GM20000 (cell line): Measurements from ENCODE around the gene AARS1.

ENCODE experiments used
- DNase-seq: peaks from one replicate; pipeline ENCODE4 v3.0.0; 2012; ENCODE audit warnings: low spot score
- TF ChIP-seq, protein P1 (sequence below): IDR thresholded peaks from 2 replicates; pipeline ENCODE4 v1.5.1; 2012; ENCODE audit warnings: mild to moderate bottlenecking, control low read depth; ENCODE audit errors: extremely low read depth, missing control alignments

The AARS1 gene

DNA sequence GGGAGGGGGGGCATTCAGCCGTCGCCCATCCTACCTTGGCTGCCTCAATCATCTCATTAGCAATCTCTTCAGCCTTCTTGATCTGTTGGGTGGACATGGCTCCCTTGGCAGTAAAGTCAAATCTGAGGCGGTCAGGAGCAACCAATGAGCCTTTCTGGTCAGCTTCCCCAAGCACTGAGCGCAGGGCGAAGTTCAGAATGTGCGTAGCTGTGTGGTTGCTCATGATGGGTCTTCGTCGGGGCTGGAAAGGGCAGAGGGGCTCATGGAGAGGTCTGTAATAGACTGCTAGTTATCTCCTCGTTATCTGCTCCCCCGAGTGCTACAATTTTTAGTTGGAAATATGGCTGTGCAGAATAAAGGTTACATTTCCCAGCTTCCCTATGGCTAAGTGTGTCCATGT is 30.4 kb downstream of the AARS1 start:
- TF ChIP-seq, protein P1, sequence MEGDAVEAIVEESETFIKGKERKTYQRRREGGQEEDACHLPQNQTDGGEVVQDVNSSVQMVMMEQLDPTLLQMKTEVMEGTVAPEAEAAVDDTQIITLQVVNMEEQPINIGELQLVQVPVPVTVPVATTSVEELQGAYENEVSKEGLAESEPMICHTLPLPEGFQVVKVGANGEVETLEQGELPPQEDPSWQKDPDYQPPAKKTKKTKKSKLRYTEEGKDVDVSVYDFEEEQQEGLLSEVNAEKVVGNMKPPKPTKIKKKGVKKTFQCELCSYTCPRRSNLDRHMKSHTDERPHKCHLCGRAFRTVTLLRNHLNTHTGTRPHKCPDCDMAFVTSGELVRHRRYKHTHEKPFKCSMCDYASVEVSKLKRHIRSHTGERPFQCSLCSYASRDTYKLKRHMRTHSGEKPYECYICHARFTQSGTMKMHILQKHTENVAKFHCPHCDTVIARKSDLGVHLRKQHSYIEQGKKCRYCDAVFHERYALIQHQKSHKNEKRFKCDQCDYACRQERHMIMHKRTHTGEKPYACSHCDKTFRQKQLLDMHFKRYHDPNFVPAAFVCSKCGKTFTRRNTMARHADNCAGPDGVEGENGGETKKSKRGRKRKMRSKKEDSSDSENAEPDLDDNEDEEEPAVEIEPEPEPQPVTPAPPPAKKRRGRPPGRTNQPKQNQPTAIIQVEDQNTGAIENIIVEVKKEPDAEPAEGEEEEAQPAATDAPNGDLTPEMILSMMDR, result no peak
- no peak for DNase-seq

DNA sequence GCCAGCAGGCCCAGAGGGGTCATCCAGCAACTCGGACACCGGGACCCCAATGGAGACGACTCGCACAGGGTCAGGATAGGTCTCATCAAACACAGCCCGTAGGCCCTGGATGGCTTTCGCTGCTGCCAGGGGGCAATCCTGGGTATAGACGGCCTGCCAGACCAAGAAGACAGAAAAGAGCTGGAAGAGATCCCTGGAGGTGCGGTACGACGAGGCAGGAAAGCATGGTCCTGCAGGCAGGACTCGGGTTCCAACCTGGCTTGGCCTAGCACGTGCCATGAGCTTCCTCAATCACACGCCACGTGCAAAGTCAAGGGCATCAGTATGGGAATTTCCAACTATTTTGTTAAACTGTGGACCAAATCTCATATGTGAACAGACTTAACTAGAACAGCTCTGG is 31.2 kb downstream of the AARS1 start:
- TF ChIP-seq, protein P1, result no peak
- DNase-seq, result no peak

DNA sequence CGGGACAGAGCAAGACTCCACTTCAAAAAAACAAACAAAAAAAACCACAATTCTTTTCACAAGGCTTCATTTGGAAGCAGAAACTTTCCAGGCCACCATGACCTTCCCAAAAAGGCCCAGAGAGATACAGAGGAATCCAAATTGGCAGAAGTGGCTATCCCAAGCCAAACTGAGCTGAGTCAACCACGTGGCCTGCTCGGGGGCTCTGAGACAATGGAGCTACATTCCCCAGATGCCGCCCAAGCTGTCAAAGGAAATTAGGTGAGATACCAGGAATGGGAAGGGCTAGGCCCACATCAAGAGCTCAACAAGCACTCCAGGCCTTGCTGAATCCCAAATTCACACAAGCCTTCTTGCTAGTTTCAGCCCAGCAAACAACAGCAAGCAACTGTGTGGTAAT is 31.9 kb downstream of the AARS1 start:
- TF ChIP-seq, protein P1, result no peak
- no peak for DNase-seq

DNA sequence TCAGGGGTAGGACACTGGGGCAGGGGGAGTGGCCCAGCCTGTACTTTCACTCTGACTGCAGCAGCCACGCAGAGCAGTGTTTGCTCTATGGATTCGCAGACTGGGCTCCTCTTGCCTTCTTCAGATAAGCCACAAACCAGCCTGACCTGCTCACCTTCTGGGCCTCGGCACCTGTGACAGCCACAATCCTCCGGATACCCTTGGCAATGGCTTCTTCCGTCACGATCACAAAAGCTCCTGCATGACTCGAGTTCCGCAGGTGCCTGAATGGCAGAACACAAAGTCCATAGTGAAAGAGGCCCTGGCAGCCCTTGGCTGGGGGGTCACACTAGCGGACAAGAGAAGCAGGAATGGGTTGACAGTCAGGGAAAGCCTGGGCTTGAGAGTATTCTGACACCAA is 33.7 kb downstream of the AARS1 start:
- no peak for DNase-seq
- TF ChIP-seq, protein P1, result no peak

DNA sequence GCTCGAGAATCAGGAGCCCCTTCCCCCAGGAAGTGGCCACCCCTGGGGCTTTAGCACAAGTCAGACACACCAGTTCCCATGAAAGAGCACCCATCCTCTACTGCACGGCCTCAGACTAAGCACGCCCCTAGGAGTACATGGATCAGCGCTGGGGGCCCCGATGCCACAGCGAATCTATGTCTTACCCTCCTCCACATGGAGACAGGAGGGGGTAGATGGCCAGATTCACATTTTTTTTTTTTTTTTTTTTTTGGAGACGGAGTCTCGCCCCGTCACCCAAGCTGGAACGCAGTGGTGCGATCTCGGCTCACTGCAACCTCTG is 34.4 kb downstream of the AARS1 start:
- DNase-seq, result no peak
- TF ChIP-seq, protein P1, result no peak

DNA sequence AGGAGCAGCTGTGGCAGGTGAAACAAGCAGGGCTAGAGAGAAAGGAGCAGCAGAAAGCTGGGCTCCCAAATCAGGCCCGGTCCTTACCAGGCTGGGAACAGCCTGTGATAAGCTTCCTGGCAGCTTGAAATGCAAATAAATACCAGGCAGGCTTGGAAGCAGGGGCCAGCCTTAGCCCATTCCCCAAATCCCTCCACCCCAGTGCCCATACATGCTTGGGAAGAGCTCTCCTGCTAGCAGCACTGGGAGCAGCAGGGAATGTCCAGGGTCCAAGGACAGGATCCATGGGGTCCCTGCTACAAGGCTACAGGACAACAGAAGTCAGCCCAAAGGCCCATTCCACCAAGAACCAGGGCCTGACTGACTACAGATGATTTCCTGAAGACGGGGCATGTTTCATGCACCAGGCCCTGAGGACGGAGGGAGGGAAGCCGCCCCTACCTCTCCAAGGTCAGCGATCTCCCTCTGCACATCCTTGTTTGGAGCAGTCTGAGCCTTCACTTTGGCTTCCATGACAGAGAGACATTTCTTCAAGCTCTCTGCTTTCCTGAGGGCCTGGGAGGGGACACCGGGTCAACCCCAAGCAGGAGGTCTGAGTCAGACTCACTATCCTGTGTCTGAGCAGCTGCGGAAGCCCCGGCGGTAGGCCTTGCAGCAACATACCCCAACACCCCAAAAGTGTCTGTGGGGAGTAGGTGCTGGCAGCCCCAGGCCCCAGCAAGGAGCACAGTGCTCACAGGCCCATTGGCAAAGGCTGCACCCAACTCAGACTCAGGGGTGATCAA is 34.9 kb downstream of the AARS1 start:
- TF ChIP-seq, protein P1, result no peak
- no peak for DNase-seq

DNA sequence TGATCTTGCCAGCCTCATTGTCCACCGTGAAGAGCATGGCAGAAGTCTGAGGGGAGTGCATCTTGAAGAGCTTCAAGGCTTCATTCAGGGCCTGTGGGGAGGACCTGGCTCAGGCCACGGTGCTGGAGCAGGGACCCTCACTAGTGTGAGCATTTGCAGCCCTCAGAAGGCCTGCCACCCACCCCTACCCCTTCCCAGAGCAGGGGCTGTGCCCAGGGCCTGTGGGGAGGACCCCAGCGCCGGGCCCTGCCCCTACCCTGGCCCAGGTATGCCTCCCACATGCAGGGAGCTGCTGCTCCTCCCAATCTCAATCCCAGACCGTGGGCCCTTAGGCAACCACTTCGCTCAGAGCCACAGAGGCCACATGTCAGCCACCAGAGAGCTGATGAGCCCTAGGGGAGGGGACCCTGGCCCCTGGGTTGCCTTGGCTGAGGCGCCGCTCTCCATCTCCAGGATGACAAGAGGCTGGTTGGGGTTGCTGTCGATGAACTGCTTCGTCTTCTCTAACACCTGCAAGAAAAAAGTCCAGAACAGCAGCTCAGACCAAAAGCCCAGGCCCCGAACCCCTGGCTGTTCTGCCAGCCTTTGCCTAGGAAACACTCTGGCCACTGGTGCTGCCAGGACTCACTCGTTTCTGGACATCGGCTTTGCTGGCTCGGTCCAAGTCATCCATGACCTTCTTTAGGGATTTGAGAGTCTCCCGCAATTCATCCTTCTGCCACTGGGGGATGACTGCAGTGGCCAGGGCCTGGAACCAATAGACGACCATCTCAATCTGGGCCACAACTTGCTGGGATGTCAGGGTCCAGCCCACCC is 35.8 kb downstream of the AARS1 start:
- TF ChIP-seq, protein P1, result peak; percentile 23
- peak; percentile 47 for DNase-seq
